Stimulated activated CD8-positive, alpha-beta memory T cell treated with anti-CD3 and anti-CD28 coated beads, Interleukin-15, amount 100 ng/mL, for 1 hour (primary cell): ENCODE results near the gene GSTT2.

Source experiments
- DNase-seq: peaks from one replicate; pipeline ENCODE4 v3.0.0-alpha.2; 2020; ENCODE audit warnings: low read depth

Gene GSTT2

GRCh38 chr22:24008381-24009226, 28.7 kb downstream of the GSTT2 start:
- no peak for DNase-seq

GRCh38 chr22:24009227-24010017, 29.5 kb downstream of the GSTT2 start:
- no peak for DNase-seq

GRCh38 chr22:24010018-24010391, 30.1 kb downstream of the GSTT2 start:
- DNase-seq = no peak

GRCh38 chr22:24011735-24012068, 31.8 kb downstream of the GSTT2 start:
- DNase-seq = no peak

- DNase-seq = no peak
These were observed 36.2 kb downstream of the GSTT2 start for GRCh38 chr22:24016156-24016555.

GRCh38 chr22:24021304-24021703, 41.4 kb downstream of the GSTT2 start:
- DNase-seq = no peak

GRCh38 chr22:24023204-24023789, 43.4 kb downstream of the GSTT2 start:
- DNase-seq = no peak

GRCh38 chr22:24024354-24024753, 44.4 kb downstream of the GSTT2 start:
- no peak for DNase-seq

- DNase-seq = no peak
These were observed 45.5 kb downstream of the GSTT2 start for GRCh38 chr22:24025475-24025874.

- no peak for DNase-seq
These were observed 46.1 kb downstream of the GSTT2 start for GRCh38 chr22:24026056-24026455.

- no peak for DNase-seq
These were observed 46.8 kb downstream of the GSTT2 start for GRCh38 chr22:24026733-24027132.

- no peak for DNase-seq
These were observed 47.5 kb downstream of the GSTT2 start for GRCh38 chr22:24027389-24027975.

- DNase-seq = no peak
These were observed 48.1 kb downstream of the GSTT2 start for GRCh38 chr22:24027991-24028390.

- DNase-seq = no peak
These were observed 48.6 kb downstream of the GSTT2 start for GRCh38 chr22:24028533-24028932.

- no peak for DNase-seq
These were observed 49.4 kb downstream of the GSTT2 start for GRCh38 chr22:24029304-24029703.

- DNase-seq = no peak
These were observed 50.3 kb downstream of the GSTT2 start for GRCh38 chr22:24030186-24030702.
